HepG2 (cell line): ENCODE results near the gene ALDH1A1. TPM values are rescaled to one million over a fixed set of nuclear protein-coding genes. Genes with fewer than 3 reads are reported as not detected.

ENCODE experiments used
- ATAC-seq: fragments of 200-7000 bp; cut with Tn5 transposase; 3 replicates; pipeline ENCODE4 v1.9.1; 2020; ENCODE audit warnings: mild to moderate bottlenecking, moderate library complexity
- BruUV-seq: library from RNA; stranded (reverse); fragments of 400-500 nt; replicated peaks from 2 replicates; lab custom pipeline; 2021; lab: Mats Ljungman, UMichigan
- CTCF ChIA-PET: fragments of 300-600 bp; formaldehyde crosslinking; extraction: SDS; loops from one replicate; lab custom pipeline; 2021; ENCODE audit warnings: low total read pairs, inconsistent platforms, low intra/inter-chr PET ratio; lab: Yijun Ruan, JAX
- POLR2A ChIA-PET: fragments of 350-600 bp; sonication (Branson Sonifier 250); formaldehyde crosslinking; loops from one replicate; lab custom pipeline; 2020; ENCODE audit warnings: antibody characterized with exemption, inconsistent platforms; lab: Yijun Ruan, JAX
- DNase-seq: peaks from one replicate; pipeline ENCODE4 v3.0.0-alpha.2; 2015; ENCODE audit warnings: low spot score
- FAIRE-seq: peaks from 3 replicates; lab custom pipeline; 2011; peaks lifted over from hg19 to GRCh38; lab: Jason Lieb, UNC
- H2AFZ ChIP-seq: one replicate; pipeline ENCODE4 v1.6.1; 2011; ENCODE audit warnings: low read length, inconsistent platforms
- H3K27ac ChIP-seq: fragments of 300-600 bp; 3 replicates; pipeline ENCODE4 v1.8.0; 2011; ENCODE audit warnings: mixed run types, mild to moderate bottlenecking, mixed read lengths, low read length, inconsistent platforms; ENCODE audit not compliant: insufficient read depth; ENCODE audit errors: extremely low read length
- H3K27me3 ChIP-seq, 2 experiments: fragments of 200-600 bp in 1 of 2; 2 replicates in 1 of 2; 3 replicates in 1 of 2; pipeline versions ENCODE4 v1.6.0 to v1.8.0; 2011; ENCODE audit warnings: low read length in 2 of 2, mild to moderate bottlenecking in 2 of 2, moderate library complexity in 2 of 2, inconsistent platforms in 1 of 2; ENCODE audit not compliant: insufficient read depth in 2 of 2, control insufficient read depth in 1 of 2
- H3K36me3 ChIP-seq, 2 experiments: fragments of 200-600 bp in 1 of 2; replicated peaks in 1 of 2; 2 replicates in 1 of 2; 3 replicates in 1 of 2; pipeline versions ENCODE4 v1.5.1 to v1.8.0; 2011; ENCODE audit warnings: low read length in 2 of 2, inconsistent platforms in 1 of 2; ENCODE audit not compliant: insufficient read depth in 2 of 2, control insufficient read depth in 1 of 2
- H3K4me1 ChIP-seq: 2 replicates; pipeline ENCODE4 v1.5.1; 2012; ENCODE audit warnings: low read length, inconsistent platforms; ENCODE audit not compliant: insufficient read depth
- H3K4me2 ChIP-seq: 2 replicates; pipeline ENCODE4 v1.6.0; 2011; ENCODE audit warnings: low read depth, low read length, inconsistent platforms
- H3K4me3 ChIP-seq, 3 experiments: fragments of 200-600 bp in 1 of 3; sonication (generic), shearing (Covaris generic) in 1 of 3; replicated peaks in 1 of 3; 2 replicates each; pipeline ENCODE4 v1.5.1; 2011 to 2016; ENCODE audit warnings: low read length in 3 of 3, inconsistent platforms in 2 of 3, low read depth in 2 of 3, mild to moderate bottlenecking in 2 of 3, control low read depth in 1 of 3, mixed read lengths in 1 of 3; ENCODE audit not compliant: insufficient read depth in 1 of 3
- H3K79me2 ChIP-seq: one replicate; pipeline ENCODE4 v1.6.1; 2011; ENCODE audit warnings: low read length, inconsistent platforms; ENCODE audit not compliant: insufficient read depth
- H3K9ac ChIP-seq: 2 replicates; pipeline ENCODE4 v1.6.0; 2011; ENCODE audit warnings: mild to moderate bottlenecking, low read depth, low read length, inconsistent platforms; ENCODE audit not compliant: insufficient read depth
- H3K9me3 ChIP-seq: 2 replicates; pipeline ENCODE4 v1.5.1; 2012; ENCODE audit warnings: mild to moderate bottlenecking, low read length
- H4K20me1 ChIP-seq: 2 replicates; pipeline ENCODE4 v1.6.0; 2011; ENCODE audit warnings: inconsistent platforms, mild to moderate bottlenecking, low read length, moderate library complexity; ENCODE audit not compliant: insufficient read depth
- ARID5B ChIP-seq: IDR thresholded peaks from 2 replicates; pipeline ENCODE4 v1.4.0; 2020; ENCODE audit warnings: mild to moderate bottlenecking, missing genetic modification reagents
- CCAR2 ChIP-seq: fragments of 200-400 bp; formaldehyde crosslinking; optimal IDR thresholded peaks from 2 replicates; pipeline ENCODE3; 2018; ENCODE audit warnings: low read depth, mild to moderate bottlenecking, low read length, moderate library complexity
- CEBPG ChIP-seq: IDR thresholded peaks from 2 replicates; pipeline ENCODE4 v1.6.1; 2016
- FOXM1 ChIP-seq: sonication (generic); formaldehyde crosslinking; IDR thresholded peaks from 2 replicates; pipeline ENCODE4 v1.5.0; 2020; ENCODE audit warnings: missing genetic modification reagents
- GATAD2A ChIP-seq: IDR thresholded peaks from 2 replicates; pipeline ENCODE4 v1.6.1; 2016
- NFAT5 ChIP-seq: sonication (generic); formaldehyde crosslinking; IDR thresholded peaks from 2 replicates; pipeline ENCODE4 v1.4.0; 2020; ENCODE audit warnings: missing genetic modification reagents
- RBM22 ChIP-seq: fragments of 200-400 bp; formaldehyde crosslinking; optimal IDR thresholded peaks from 2 replicates; pipeline ENCODE3; 2017; ENCODE audit warnings: mild to moderate bottlenecking, low read length, moderate library complexity
- RXRA ChIP-seq: sonication (generic); formaldehyde crosslinking; IDR thresholded peaks from 2 replicates; pipeline ENCODE4 v1.5.1; 2020; ENCODE audit warnings: missing genetic modification reagents
- SOX13 ChIP-seq, 3 experiments: fragments of 450-650 bp in 1 of 3; sonication (generic) in 1 of 3; formaldehyde crosslinking in 1 of 3; IDR thresholded peaks in 2 of 3; conservative IDR thresholded peaks in 1 of 3; 2 replicates each; pipeline versions ENCODE4 v1.5.0 to v1.6.1; 2016 to 2020; ENCODE audit warnings: antibody characterized with exemption in 1 of 3, mild to moderate bottlenecking in 1 of 3, missing compliant biosample characterization in 1 of 3, missing genetic modification reagents in 1 of 3, moderate library complexity in 1 of 3
- SRY ChIP-seq: sonication (generic); formaldehyde crosslinking; IDR thresholded peaks from 2 replicates; pipeline ENCODE4 v1.8.0; 2022; ENCODE audit warnings: mild to moderate bottlenecking, missing genetic modification reagents
- ZBTB43 ChIP-seq: sonication (generic); formaldehyde crosslinking; conservative IDR thresholded peaks from 2 replicates; pipeline ENCODE4 v1.4.0; 2020; ENCODE audit warnings: missing genetic modification reagents
- ZBTB7A ChIP-seq: sonication (generic); formaldehyde crosslinking; IDR thresholded peaks from 2 replicates; pipeline ENCODE4 v1.8.0; 2022; ENCODE audit warnings: mild to moderate bottlenecking, missing genetic modification reagents
- ZNF644 ChIP-seq: IDR thresholded peaks from 2 replicates; pipeline ENCODE4 v1.6.1; 2016; ENCODE audit warnings: low read depth
- ZNF775 ChIP-seq: sonication (generic); formaldehyde crosslinking; IDR thresholded peaks from 2 replicates; pipeline ENCODE4 v1.4.0; 2020; ENCODE audit warnings: missing genetic modification reagents, mild to moderate bottlenecking, moderate library complexity, borderline replicate concordance
- WGBS: methylation state at CpG from one replicate; pipeline ENCODE4 v1.1.6; 2017; ENCODE audit warnings: low lambda C conversion rate; 5-methylcytosine and 5-hydroxymethylcytosine counted together
- in situ Hi-C: cut with HindIII; loops from 2 replicates; pipeline ENCODE4 v1.10.0; 2017; ENCODE audit warnings: low pct_unique_long_range_greater_than_20kb; ENCODE audit not compliant: extremely low pct_ligation_motif_present
- intact Hi-C: fragments of 100-400 bp; cut with micrococcal nuclease; formaldehyde crosslinking; loops from one replicate; pipeline ENCODE4 v1.10.0; 2022; ENCODE audit not compliant: unreplicated experiment
- polyA plus RNA-seq, 8 experiments: library from polyadenylated mRNA; depleted of rRNA in 3 of 8; stranded (reverse) in 7 of 8; unstranded in 1 of 8; fragments of >200 nt; fragmentation: Illumina TruSeq in 4 of 8; extraction: Trizol in 4 of 8; gene quantifications; 2 replicates each; pipeline versions ENCODE4 v1.2.1 to v1.2.3, GENCODE V29; 2011 to 2016; ENCODE audit warnings: low read depth in 4 of 8, missing spikeins in 1 of 8, mixed read lengths in 1 of 8; ENCODE audit not compliant: insufficient read depth in 1 of 8
- total RNA-seq, 5 experiments: library from RNA; depleted of rRNA; stranded (reverse); fragments of >200 nt; fragmentation: Illumina TruSeq; extraction: Trizol; gene quantifications; 2 replicates each; pipeline ENCODE4 v1.2.3, GENCODE V29; 2016; ENCODE audit warnings: low read depth in 1 of 5

The ALDH1A1 gene
- total and polyA plus RNA-seq, 2 of the 13 experiments (the other 11 are each of a cell fraction or from before 2014, with no cell fraction given) = 88.2 to 439 TPM

GRCh38 chr9:72937545-72937944 lies 15.3 kb downstream of the ALDH1A1 start:
- ATAC-seq = peak; percentile 43; the same call in 2 of the 3 replicates
- 68% methylated on average over 4 of the region's 4 CpGs for WGBS
- CTCF ChIA-PET = no interaction called here
- H3K27me3 ChIP-seq = no peaks in the 10 kb centered on the region
- H3K4me3 ChIP-seq = no peak overlapping the region
- H3K9me3 ChIP-seq = no peaks in the 10 kb centered on the region
- FAIRE-seq = no peak
- H2AFZ ChIP-seq = no peak overlapping the region
- peaks cover 51% of the 10 kb centered on the region for H3K4me1 ChIP-seq
- H3K79me2 ChIP-seq = peaks cover 56% of the 10 kb centered on the region
- no peaks in the 10 kb centered on the region for H4K20me1 ChIP-seq
- no peak overlapping the region for H3K4me2 ChIP-seq
- peak overlapping the region; percentile 25 for H3K27ac ChIP-seq
- POLR2A ChIA-PET = no interaction called here
- peak; percentile 44 for DNase-seq
- in situ Hi-C loops = no loop called here
- peaks cover 5 to 19% of the 10 kb centered on the region in 2 experiments; a peak in 4 of 5 replicates for H3K36me3 ChIP-seq
- BruUV-seq = no TSS peak
- H3K9ac ChIP-seq = no peak overlapping the region
- intact Hi-C loops = no loop called here
- TF ChIP-seq CCAR2 = no peak
- TF ChIP-seq RXRA (CRISPR knock-in tag) = no peak
- TF ChIP-seq ZBTB43 (CRISPR knock-in tag) = no peak
- TF ChIP-seq RBM22 = peak; percentile 74
- 0 out of 2 replicates have a peak, but pooled peaks have one; percentile 11 for TF ChIP-seq CEBPG (CRISPR knock-in tag)
- TF ChIP-seq ZNF775 (CRISPR knock-in tag) = peak; percentile 84; the same call in 1 of the 2 replicates
- TF ChIP-seq GATAD2A = peak; percentile 48; the same call in 1 of the 2 replicates
- no peak for TF ChIP-seq SOX13 (IDR thresholded peaks at IDR 0.05)
- 0 out of 4 replicates have a peak, but pooled peaks of 1 of the 2 experiments have one; percentile 42 for TF ChIP-seq SOX13 (CRISPR knock-in tag; conservative IDR thresholded peaks at IDR 0.05 in 1 of 2, IDR thresholded peaks at IDR 0.05 in 1 of 2)
- peak; percentile 44; the same call in 1 of the 2 replicates for TF ChIP-seq ARID5B (CRISPR knock-in tag)
- TF ChIP-seq ZBTB7A (CRISPR knock-in tag) = no peak
- TF ChIP-seq NFAT5 (CRISPR knock-in tag) = no peak
- no peak for TF ChIP-seq FOXM1 (CRISPR knock-in tag)
- 0 out of 2 replicates have a peak, but pooled peaks have one; percentile 31 for TF ChIP-seq ZNF644
- TF ChIP-seq SRY (CRISPR knock-in tag) = no peak
